SU-DHL-6 (cell line): ENCODE results near the gene ZNF804A.

Source experiments
- H2AFZ ChIP-seq: fragments of 200-600 bp; sonication (generic); 2 replicates; pipeline ENCODE4 v1.6.1; 2014; ENCODE audit warnings: low read depth, mild to moderate bottlenecking, moderate library complexity, mixed read lengths, antibody characterized with exemption, low read length; ENCODE audit not compliant: severe bottlenecking
- H3F3A ChIP-seq: fragments of 200-600 bp; shearing (Covaris generic); 2 replicates; pipeline ENCODE4 v1.6.0; 2016; ENCODE audit warnings: antibody characterized with exemption, mild to moderate bottlenecking; ENCODE audit not compliant: insufficient read depth
- H3K27ac ChIP-seq: fragments of 200-600 bp; sonication (generic); 2 replicates; pipeline ENCODE4 v1.5.1; 2016; ENCODE audit warnings: low read depth, mild to moderate bottlenecking, low read length, moderate library complexity, mixed read lengths
- H3K27me3 ChIP-seq: fragments of 200-600 bp; sonication (generic), shearing (Covaris generic); 2 replicates; pipeline ENCODE4 v1.6.0; 2014; ENCODE audit warnings: mild to moderate bottlenecking, low read length
- H3K36me3 ChIP-seq: fragments of 200-600 bp; sonication (generic); 2 replicates; pipeline ENCODE4 v1.6.1; 2014; ENCODE audit warnings: mild to moderate bottlenecking, low read length, mixed read lengths
- H3K4me2 ChIP-seq: fragments of 300-600, 200-600 bp; shearing (Covaris generic), sonication (generic); 2 replicates; pipeline ENCODE4 v1.6.0; 2014; ENCODE audit warnings: low read length, low read depth, mild to moderate bottlenecking; ENCODE audit not compliant: poor library complexity, severe bottlenecking
- H3K4me3 ChIP-seq: fragments of 200-600 bp; sonication (generic); 2 replicates; pipeline ENCODE4 v1.5.1; 2014; ENCODE audit warnings: antibody characterized with exemption, low read length, mild to moderate bottlenecking, mixed read lengths; ENCODE audit not compliant: insufficient read depth, poor library complexity, severe bottlenecking
- H3K79me2 ChIP-seq: fragments of 200-600 bp; sonication (generic); 2 replicates; pipeline ENCODE4 v1.6.1; 2014; ENCODE audit warnings: mild to moderate bottlenecking, low read length, moderate library complexity; ENCODE audit not compliant: insufficient read depth
- H3K9ac ChIP-seq: fragments of 200-600 bp; sonication (generic); 2 replicates; pipeline ENCODE4 v1.7.0; 2014; ENCODE audit warnings: mild to moderate bottlenecking, low read length
- H3K9me2 ChIP-seq: fragments of 200-600 bp; sonication (generic); replicated peaks from 2 replicates; pipeline ENCODE4 v1.6.1; 2014; ENCODE audit warnings: low read length; ENCODE audit not compliant: insufficient read depth
- H3K9me3 ChIP-seq: fragments of 200-600 bp; sonication (generic); 2 replicates; pipeline ENCODE4 v1.6.1; 2014; ENCODE audit warnings: low read length, mixed read lengths; ENCODE audit not compliant: insufficient read depth
- H4K20me1 ChIP-seq: fragments of 200-600 bp; sonication (generic); 2 replicates; pipeline ENCODE4 v1.6.1; 2014; ENCODE audit warnings: low read depth, mild to moderate bottlenecking, antibody characterized with exemption, low read length, moderate library complexity, mixed read lengths
- EZH2phosphoT487 ChIP-seq: fragments of 200-600 bp; sonication (generic), shearing (Covaris generic); conservative IDR thresholded peaks from 2 replicates; pipeline ENCODE4 v1.6.1; 2018; ENCODE audit warnings: mild to moderate bottlenecking, antibody characterized with exemption, low read length, moderate library complexity, mixed read lengths
- TF ChIP-seq, protein P1 (sequence below): fragments of 200-600 bp; sonication (generic); IDR thresholded peaks from one replicate; pipeline ENCODE4 v1.5.1; 2017; ENCODE audit warnings: antibody characterized with exemption, mild to moderate bottlenecking, low read length, moderate library complexity; ENCODE audit not compliant: insufficient read depth, poor library complexity, severe bottlenecking

The ZNF804A gene

DNA sequence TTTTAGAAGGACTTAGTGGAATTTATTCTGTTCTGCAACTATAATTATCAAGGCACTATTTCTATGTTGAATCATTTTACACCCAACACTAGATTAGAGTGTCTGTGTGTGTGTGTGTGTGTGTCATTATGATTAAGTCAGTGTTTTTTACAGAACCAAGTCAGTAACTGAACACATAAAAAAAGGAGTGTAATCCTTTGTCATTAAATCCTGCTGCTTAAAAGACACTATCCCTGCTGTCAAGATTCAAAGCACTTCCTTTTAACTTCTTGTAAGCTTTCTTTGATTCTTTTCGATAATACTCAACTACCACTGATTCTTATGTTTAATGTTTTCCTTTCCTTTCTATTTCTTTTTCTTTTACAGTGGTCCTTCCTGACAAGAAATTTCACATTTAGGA is 306.7 kb downstream of the ZNF804A start:
- H3K4me2 ChIP-seq: no peak overlapping the region
- H3K27ac ChIP-seq: no peak overlapping the region
- peaks cover 1% of the 10 kb centered on the region; the same call in 1 of the 2 replicates for H3K9me3 ChIP-seq
- no peak overlapping the region for H2AFZ ChIP-seq
- TF ChIP-seq, protein P1, sequence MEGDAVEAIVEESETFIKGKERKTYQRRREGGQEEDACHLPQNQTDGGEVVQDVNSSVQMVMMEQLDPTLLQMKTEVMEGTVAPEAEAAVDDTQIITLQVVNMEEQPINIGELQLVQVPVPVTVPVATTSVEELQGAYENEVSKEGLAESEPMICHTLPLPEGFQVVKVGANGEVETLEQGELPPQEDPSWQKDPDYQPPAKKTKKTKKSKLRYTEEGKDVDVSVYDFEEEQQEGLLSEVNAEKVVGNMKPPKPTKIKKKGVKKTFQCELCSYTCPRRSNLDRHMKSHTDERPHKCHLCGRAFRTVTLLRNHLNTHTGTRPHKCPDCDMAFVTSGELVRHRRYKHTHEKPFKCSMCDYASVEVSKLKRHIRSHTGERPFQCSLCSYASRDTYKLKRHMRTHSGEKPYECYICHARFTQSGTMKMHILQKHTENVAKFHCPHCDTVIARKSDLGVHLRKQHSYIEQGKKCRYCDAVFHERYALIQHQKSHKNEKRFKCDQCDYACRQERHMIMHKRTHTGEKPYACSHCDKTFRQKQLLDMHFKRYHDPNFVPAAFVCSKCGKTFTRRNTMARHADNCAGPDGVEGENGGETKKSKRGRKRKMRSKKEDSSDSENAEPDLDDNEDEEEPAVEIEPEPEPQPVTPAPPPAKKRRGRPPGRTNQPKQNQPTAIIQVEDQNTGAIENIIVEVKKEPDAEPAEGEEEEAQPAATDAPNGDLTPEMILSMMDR: no peak
- no peak for TF ChIP-seq EZH2phosphoT487
- H4K20me1 ChIP-seq: no peaks in the 10 kb centered on the region
- H3K9me2 ChIP-seq: no peaks in the 10 kb centered on the region
- H3K9ac ChIP-seq: no peak overlapping the region
- H3K79me2 ChIP-seq: peaks cover 43% of the 10 kb centered on the region
- H3K27me3 ChIP-seq: no peaks in the 10 kb centered on the region
- peaks cover 3% of the 10 kb centered on the region; the same call in 1 of the 2 replicates for H3F3A ChIP-seq
- peaks cover 12% of the 10 kb centered on the region; the same call in 1 of the 2 replicates for H3K36me3 ChIP-seq
- H3K4me3 ChIP-seq: no peak overlapping the region

DNA sequence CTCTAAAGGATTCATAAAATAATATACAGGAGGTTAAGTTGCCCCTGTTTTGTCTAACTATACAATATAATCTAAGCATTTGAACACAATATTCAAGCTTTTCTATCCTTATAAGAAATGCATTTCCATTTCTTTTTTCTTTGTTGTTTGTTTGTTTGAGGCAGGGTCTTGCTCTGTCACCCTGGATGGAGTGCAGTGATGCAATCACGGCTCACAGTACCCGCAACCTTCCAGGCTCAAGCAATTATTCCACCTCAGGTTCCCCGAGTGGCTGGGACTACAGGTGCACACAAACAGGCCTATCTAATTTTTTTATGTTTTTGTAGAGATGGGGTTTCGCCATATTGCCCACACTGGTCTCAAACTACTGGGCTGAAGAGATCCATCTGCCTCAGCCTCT is 307.8 kb downstream of the ZNF804A start:
- no peak overlapping the region for H3K4me2 ChIP-seq
- H3K9me3 ChIP-seq: peaks cover 5% of the 10 kb centered on the region; the same call in 1 of the 2 replicates
- no peak overlapping the region for H3K27ac ChIP-seq
- H2AFZ ChIP-seq: no peak overlapping the region
- no peak overlapping the region for H3K4me3 ChIP-seq
- peaks cover 16% of the 10 kb centered on the region for H3K36me3 ChIP-seq
- H3K79me2 ChIP-seq: peaks cover 48% of the 10 kb centered on the region
- no peak overlapping the region for H3K9ac ChIP-seq
- no peaks in the 10 kb centered on the region for H3K9me2 ChIP-seq
- H4K20me1 ChIP-seq: no peaks in the 10 kb centered on the region
- H3K27me3 ChIP-seq: no peaks in the 10 kb centered on the region
- no peak for TF ChIP-seq EZH2phosphoT487
- TF ChIP-seq, protein P1: no peak
- peaks cover 3% of the 10 kb centered on the region; the same call in 1 of the 2 replicates for H3F3A ChIP-seq

DNA sequence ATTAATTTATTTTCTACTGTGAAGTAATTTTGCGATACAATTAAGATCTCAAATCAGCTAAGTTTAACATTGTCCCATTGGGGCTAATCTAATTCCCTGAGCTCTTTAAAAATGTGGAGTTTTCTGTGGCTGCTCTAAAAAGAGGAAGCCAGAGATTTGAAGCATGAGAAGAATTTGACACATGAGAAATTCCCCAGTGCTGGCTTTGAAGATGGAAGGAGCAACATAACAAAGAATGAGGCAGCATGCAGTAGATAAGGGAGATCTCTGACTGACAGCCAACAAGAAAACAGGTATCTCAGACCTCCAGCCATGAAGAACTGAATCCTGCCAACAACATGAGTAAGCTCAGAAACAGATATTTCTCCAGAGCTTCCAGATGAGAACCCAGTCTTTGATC is 308.4 kb downstream of the ZNF804A start:
- Histone ChIP-seq H3K79me2 (peaks cover 54% of the 10 kb centered on the region), H3K27ac (no peak overlapping the region), H3K9me2 (no peaks in the 10 kb centered on the region), H2AFZ (no peak overlapping the region), H3K27me3 (no peaks in the 10 kb centered on the region), H3K9me3 (peaks cover 5% of the 10 kb centered on the region; the same call in 1 of the 2 replicates), H3F3A (peaks cover 3% of the 10 kb centered on the region; the same call in 1 of the 2 replicates), H3K4me2 (no peak overlapping the region), H3K36me3 (peaks cover 16% of the 10 kb centered on the region), H4K20me1 (no peaks in the 10 kb centered on the region), H3K9ac (no peak overlapping the region), H3K4me3 (no peak overlapping the region)
- TF ChIP-seq, protein P1: no peak

DNA sequence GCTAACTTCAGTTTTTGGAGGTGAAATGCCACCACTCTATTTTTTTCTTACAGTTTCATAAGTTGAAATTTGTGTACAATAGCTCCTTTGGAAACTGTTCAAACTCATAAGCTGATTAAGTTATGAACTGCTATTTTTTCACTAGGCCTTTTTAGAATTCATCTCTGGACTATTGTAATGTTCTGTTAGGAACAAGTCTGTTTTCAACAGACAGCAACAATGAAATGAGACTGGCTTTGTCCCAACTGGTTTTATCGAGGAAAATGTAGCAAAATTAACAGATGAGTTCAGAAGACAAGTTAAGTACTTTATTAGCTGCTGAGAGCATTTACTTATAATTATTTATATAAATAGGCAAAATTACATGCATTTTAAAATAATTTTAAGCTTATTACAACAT is 310.6 kb downstream of the ZNF804A start:
- no peak for TF ChIP-seq EZH2phosphoT487
- TF ChIP-seq, protein P1: no peak
- H3K9me3 ChIP-seq: peaks cover 5% of the 10 kb centered on the region; the same call in 1 of the 2 replicates
- H3K27ac ChIP-seq: no peak overlapping the region
- H3K36me3 ChIP-seq: peaks cover 22% of the 10 kb centered on the region
- H3K79me2 ChIP-seq: peaks cover 55% of the 10 kb centered on the region
- no peaks in the 10 kb centered on the region for H3K9me2 ChIP-seq
- H3K4me3 ChIP-seq: no peak overlapping the region
- no peak overlapping the region for H3K9ac ChIP-seq
- no peak overlapping the region for H2AFZ ChIP-seq
- no peaks in the 10 kb centered on the region for H4K20me1 ChIP-seq
- H3K4me2 ChIP-seq: no peak overlapping the region
- no peaks in the 10 kb centered on the region for H3K27me3 ChIP-seq
- peaks cover under 1% of the 10 kb centered on the region; the same call in 1 of the 2 replicates for H3F3A ChIP-seq
